ENCODE data around the gene ASB5.
"Not testable (repeated sequence)": the region's sequence is repeated elsewhere in the genome, so short reads cannot be mapped to it uniquely, and the experiment has no call there.

The ASB5 gene

GRCh38 chr4:176226736-176227135, 42.3 kb downstream of the ASB5 start:
- DNase-seq (ENCODE audit: low spot score), result no peak
- no peak for TF ChIP-seq CTCF (IDR thresholded peaks at IDR 0.05; ENCODE audit: extremely low read depth, missing control alignments)

GRCh38 chr4:176223561-176223960, 45.5 kb downstream of the ASB5 start:
- DNase-seq (ENCODE audit: low spot score), result no peak
- TF ChIP-seq CTCF (IDR thresholded peaks at IDR 0.05; ENCODE audit: extremely low read depth, missing control alignments), result no peak

DNA sequence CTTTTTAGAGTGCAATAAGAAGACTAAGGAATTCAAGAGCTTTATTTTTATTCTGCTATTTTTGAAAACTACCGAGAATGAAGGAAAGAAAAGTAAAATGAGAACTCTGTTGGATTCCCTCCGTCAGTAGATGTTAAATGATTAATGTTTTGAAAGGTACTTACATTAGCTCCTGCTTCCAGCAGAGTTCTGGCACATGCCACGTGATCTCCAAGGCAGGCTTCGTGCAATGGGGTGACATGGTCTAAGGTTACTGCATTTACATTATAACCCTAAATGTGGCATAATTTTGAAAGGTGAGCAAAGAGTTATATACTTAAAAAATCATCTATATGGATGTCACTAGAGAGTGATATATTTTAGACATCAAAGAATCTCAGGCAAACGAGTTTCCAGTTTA, 46.9 kb downstream of the ASB5 start:
- no peak for TF ChIP-seq CTCF (IDR thresholded peaks at IDR 0.05; ENCODE audit: extremely low read depth, missing control alignments)
- no peak for DNase-seq (ENCODE audit: low spot score)

DNA sequence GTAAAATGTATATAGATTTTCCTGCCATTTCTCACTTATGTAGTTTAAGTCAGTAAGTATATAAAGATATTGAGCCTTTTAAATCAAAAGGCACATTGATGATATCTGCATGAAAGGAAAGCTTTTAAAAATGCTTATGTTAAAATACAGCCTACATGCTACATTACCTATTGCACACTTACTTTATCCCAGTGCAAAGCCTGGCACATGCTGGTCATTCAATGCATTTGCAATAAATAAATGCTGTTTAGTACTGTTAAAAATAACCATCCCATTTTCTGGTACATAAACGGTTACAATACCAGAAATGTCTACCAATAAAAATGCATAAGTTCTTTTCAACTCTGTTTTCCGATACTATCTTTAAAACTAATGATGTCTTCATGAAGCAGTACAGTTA, 51.5 kb downstream of the ASB5 start:
- no peak for TF ChIP-seq CTCF (IDR thresholded peaks at IDR 0.05; ENCODE audit: extremely low read depth, missing control alignments)
- DNase-seq (ENCODE audit: low spot score), result no peak

DNA sequence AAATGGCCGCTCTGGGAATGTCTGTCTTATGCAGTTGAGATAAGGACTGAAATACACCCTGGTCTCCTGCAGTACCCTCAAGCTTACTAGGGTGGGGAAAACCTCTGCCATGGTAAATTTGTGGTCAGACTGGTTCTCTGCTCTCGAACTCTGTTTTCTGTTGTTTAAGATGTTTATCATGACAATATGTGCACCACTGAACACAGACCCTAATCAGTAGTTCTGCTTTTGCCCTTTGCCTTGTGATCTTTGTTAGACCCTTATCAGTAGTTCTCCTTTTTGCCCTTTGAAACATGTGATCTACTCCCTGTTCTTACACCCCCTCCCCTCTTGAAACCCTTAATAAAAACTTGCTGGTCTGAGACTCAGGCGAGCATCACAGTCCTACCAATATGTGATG, 56.7 kb downstream of the ASB5 start:
- DNase-seq (ENCODE audit: low spot score), result not testable (repeated sequence)

DNA sequence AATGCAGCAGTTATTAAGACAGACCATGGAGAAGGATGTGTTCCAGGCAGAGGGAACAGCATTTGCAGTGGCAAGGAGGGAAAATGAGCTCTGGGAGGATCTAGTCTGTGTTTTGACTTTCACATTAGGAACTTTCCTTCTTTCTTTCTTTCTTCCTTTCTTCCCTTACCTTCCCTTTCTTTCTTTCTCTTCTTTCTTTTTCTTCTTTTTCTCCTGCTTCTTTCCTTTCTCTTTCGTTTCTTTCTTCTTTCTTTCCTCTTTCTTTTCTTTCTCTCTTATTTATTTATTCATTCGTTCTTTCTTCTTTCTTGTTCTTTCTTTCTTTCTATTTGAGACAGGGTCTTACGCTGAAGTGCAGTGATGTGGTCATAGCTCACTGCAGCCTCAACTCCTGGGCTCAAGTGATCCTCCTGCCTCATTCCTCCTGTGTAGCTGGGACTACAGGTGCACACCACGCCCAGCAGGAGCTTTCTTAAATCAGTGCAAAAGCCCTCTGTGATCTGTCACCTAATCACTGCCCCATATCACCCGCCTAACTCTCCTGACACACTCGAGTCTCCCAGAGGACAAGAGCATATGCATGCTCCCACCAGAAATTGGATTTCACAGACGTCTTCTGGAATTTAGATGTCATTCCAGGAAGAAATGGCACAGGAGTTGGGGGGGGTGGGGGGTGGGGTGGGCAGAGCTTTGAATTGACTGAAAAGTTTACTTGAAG, 58.3 kb downstream of the ASB5 start:
- no peak for TF ChIP-seq CTCF (IDR thresholded peaks at IDR 0.05; ENCODE audit: extremely low read depth, missing control alignments)
- DNase-seq (ENCODE audit: low spot score), result no peak

DNA sequence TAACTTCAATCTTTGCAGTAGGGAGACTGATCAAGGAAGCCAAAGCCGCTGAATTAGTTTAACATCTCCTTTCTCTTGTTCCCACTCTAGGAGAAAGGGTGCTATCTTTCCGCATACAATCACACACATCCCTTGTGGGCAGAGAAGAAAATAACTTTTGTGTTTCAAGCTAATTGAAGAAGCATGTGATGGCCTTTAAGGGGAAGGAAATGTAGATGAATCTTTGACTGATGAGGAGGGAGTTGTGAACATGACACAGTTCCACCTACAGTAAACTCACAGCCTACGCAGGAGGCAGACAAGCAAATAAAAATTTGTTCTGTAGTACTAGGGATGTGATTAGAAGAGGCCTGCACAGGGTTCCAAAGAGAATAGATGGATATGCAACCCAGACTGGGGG, 58.9 kb downstream of the ASB5 start:
- no peak for DNase-seq (ENCODE audit: low spot score)
- no peak for TF ChIP-seq CTCF (IDR thresholded peaks at IDR 0.05; ENCODE audit: extremely low read depth, missing control alignments)

DNA sequence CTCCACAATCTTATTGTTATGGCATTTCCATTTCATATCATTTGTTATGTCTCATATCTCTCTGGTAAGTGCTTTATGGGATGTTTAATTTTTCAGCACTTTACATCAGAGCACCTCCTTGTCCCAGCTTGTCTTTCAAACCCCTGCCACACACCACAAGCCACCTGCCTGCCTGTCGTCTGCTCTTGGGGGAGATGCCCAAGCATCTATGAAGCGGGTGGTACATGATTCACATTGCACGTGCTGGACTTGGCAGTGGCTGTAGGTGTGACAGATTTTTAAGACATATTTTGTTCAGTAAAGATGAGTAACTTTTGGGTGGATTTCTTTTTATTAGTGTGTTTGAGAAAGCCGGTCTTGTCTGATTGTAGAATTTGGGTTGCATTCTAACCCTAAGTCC, 59.5 kb downstream of the ASB5 start:
- no peak for TF ChIP-seq CTCF (IDR thresholded peaks at IDR 0.05; ENCODE audit: extremely low read depth, missing control alignments)
- DNase-seq (ENCODE audit: low spot score), result no peak

All from GM20000 (cell line).